HCT116 (cell line): Measurements from ENCODE around the gene ACTN1. TPM values are rescaled to one million over a fixed set of nuclear protein-coding genes. Genes with fewer than 3 reads are reported as not detected.

ENCODE experiments used
- ATAC-seq: fragments of 200-7000 bp; cut with Tn5 transposase; 2 replicates; pipeline ENCODE4 v1.9.1; 2020; ENCODE audit warnings: mild to moderate bottlenecking, moderate library complexity
- BruUV-seq: library from RNA; stranded (reverse); fragments of 400-500 nt; replicated peaks from 2 replicates; lab custom pipeline; 2021; lab: Mats Ljungman, UMichigan
- CTCF ChIA-PET: fragments of 300-600 bp; sonication (Branson Sonifier 250); formaldehyde crosslinking; loops from one replicate; lab custom pipeline; 2021; ENCODE audit warnings: antibody characterized with exemption; lab: Charles Lee
- POLR2A ChIA-PET: fragments of 300-600, 350-600 bp; sonication (Branson Sonifier 250); formaldehyde crosslinking; loops from one replicate; lab custom pipeline; 2021; ENCODE audit warnings: antibody characterized with exemption; lab: Charles Lee
- RAD21 ChIA-PET, 2 experiments: fragments of 300-600 bp; sonication (Branson Sonifier 250); formaldehyde crosslinking; loops; one replicate each; lab custom pipeline; 2023; ENCODE audit warnings: low total read pairs in 2 of 2; ENCODE audit not compliant: uncharacterized antibody in 2 of 2, unreplicated experiment in 2 of 2, low non-redundant PET in 1 of 2; lab: Charles Lee
- DNase-seq: peaks from one replicate; pipeline ENCODE4 v3.0.0-alpha.2; 2010; ENCODE audit warnings: low read depth, low spot score
- H2AFZ ChIP-seq: fragments of 200-600 bp; shearing (Covaris generic), sonication (generic); 2 replicates; pipeline ENCODE4 v1.6.1; 2017; ENCODE audit warnings: low read depth, mixed run types, mixed read lengths, antibody characterized with exemption, low read length; ENCODE audit not compliant: poor library complexity, severe bottlenecking
- H3K27ac ChIP-seq: 2 replicates; pipeline ENCODE4 v1.5.1; 2012; ENCODE audit warnings: low read depth, low read length
- H3K27me3 ChIP-seq: fragments of 200-600 bp; sonication (generic); 2 replicates; pipeline ENCODE4 v1.6.1; 2016; ENCODE audit warnings: mixed run types, low read length, mixed read lengths; ENCODE audit not compliant: insufficient read depth
- H3K36me3 ChIP-seq, 2 experiments: fragments of 200-500 bp in 1 of 2; fragments of 200-600 bp in 1 of 2; sonication (Bioruptor generic) in 1 of 2; sonication (generic) in 1 of 2; 2 replicates each; pipeline versions ENCODE4 v1.5.1 to v1.6.1; 2014 to 2016; ENCODE audit warnings: low read length in 2 of 2, inconsistent platforms in 1 of 2, mixed read lengths in 1 of 2, mixed run types in 1 of 2; ENCODE audit not compliant: insufficient read depth in 2 of 2, control insufficient read depth in 1 of 2
- H3K4me1 ChIP-seq, 2 experiments: fragments of 200-600 bp in 1 of 2; sonication (generic) in 1 of 2; 2 replicates each; pipeline versions ENCODE4 v1.5.1 to v1.6.1; 2012 to 2017; ENCODE audit warnings: low read length in 2 of 2, inconsistent platforms in 1 of 2, mild to moderate bottlenecking in 1 of 2, mixed read lengths in 1 of 2, mixed run types in 1 of 2, moderate library complexity in 1 of 2; ENCODE audit not compliant: insufficient read depth in 2 of 2, control insufficient read depth in 1 of 2
- H3K4me2 ChIP-seq: fragments of 200-600 bp; sonication (generic); 2 replicates; pipeline ENCODE4 v1.6.1; 2017; ENCODE audit warnings: mixed run types, low read length, mixed read lengths
- H3K4me3 ChIP-seq, 2 experiments: fragments of 200-600 bp in 1 of 2; sonication (generic) in 1 of 2; replicated peaks in 1 of 2; 2 replicates each; pipeline ENCODE4 v1.5.1; 2011 to 2016; ENCODE audit warnings: low read length in 2 of 2, control low read depth in 1 of 2, low read depth in 1 of 2, mild to moderate bottlenecking in 1 of 2, mixed read lengths in 1 of 2, mixed run types in 1 of 2
- H3K79me2 ChIP-seq: fragments of 200-600 bp; sonication (generic); 2 replicates; pipeline ENCODE4 v1.6.1; 2017; ENCODE audit warnings: mild to moderate bottlenecking, mixed run types, low read length, moderate library complexity, mixed read lengths; ENCODE audit not compliant: insufficient read depth
- H3K9ac ChIP-seq: fragments of 200-600 bp; sonication (generic); 2 replicates; pipeline ENCODE4 v1.6.1; 2016; ENCODE audit warnings: low read length, mixed read lengths
- H3K9me2 ChIP-seq: fragments of 200-600 bp; sonication (generic), shearing (Covaris generic); 2 replicates; pipeline ENCODE4 v1.6.1; 2017; ENCODE audit warnings: mixed run types, mild to moderate bottlenecking, moderate library complexity; ENCODE audit not compliant: insufficient read depth
- H3K9me3 ChIP-seq, 2 experiments: fragments of 200-500 bp in 1 of 2; fragments of 200-600 bp in 1 of 2; sonication (Bioruptor generic) in 1 of 2; sonication (generic) in 1 of 2; 2 replicates each; pipeline ENCODE4 v1.6.1; 2014 to 2017; ENCODE audit warnings: low read length in 2 of 2, mixed read lengths in 2 of 2, inconsistent platforms in 1 of 2, low read depth in 1 of 2, mild to moderate bottlenecking in 1 of 2, mixed run types in 1 of 2, moderate library complexity in 1 of 2; ENCODE audit not compliant: control insufficient read depth in 1 of 2, insufficient read depth in 1 of 2
- H4K20me1 ChIP-seq: fragments of 200-600 bp; sonication (generic), shearing (Covaris generic); 2 replicates; pipeline ENCODE4 v1.6.1; 2017; ENCODE audit warnings: mixed run types, mild to moderate bottlenecking, moderate library complexity; ENCODE audit not compliant: insufficient read depth
- ATF3 ChIP-seq: IDR thresholded peaks from 2 replicates; pipeline ENCODE4 v1.6.1; 2012
- CTCF ChIP-seq, 3 experiments: fragments of 200-600 bp in 1 of 3; sonication (generic) in 1 of 3; IDR thresholded peaks in 2 of 3; conservative IDR thresholded peaks in 1 of 3; 2 replicates each; pipeline ENCODE4 v1.5.1; 2012 to 2017; ENCODE audit warnings: low read depth in 2 of 3, low read length in 2 of 3, antibody characterized with exemption in 1 of 3, borderline replicate concordance in 1 of 3, control low read depth in 1 of 3, mild to moderate bottlenecking in 1 of 3, mixed read lengths in 1 of 3, mixed run types in 1 of 3, moderate library complexity in 1 of 3; ENCODE audit not compliant: insufficient read depth in 1 of 3
- EGR1 ChIP-seq: IDR thresholded peaks from 2 replicates; pipeline ENCODE4 v1.6.1; 2012; ENCODE audit warnings: low read depth
- ELF1 ChIP-seq: IDR thresholded peaks from 2 replicates; pipeline ENCODE4 v1.6.1; 2012; ENCODE audit warnings: low read depth, borderline replicate concordance
- EZH2 ChIP-seq: fragments of 200-600 bp; sonication (generic); IDR thresholded peaks from 2 replicates; pipeline ENCODE4 v1.6.1; 2017; ENCODE audit warnings: antibody characterized with exemption, mixed run types
- EZH2phosphoT487 ChIP-seq: fragments of 200-600 bp; IDR thresholded peaks from 2 replicates; pipeline ENCODE4 v1.6.1; 2018; ENCODE audit warnings: antibody characterized with exemption, borderline replicate concordance
- FOSL1 ChIP-seq: IDR thresholded peaks from 2 replicates; pipeline ENCODE4 v1.6.1; 2012; ENCODE audit warnings: low read depth
- JUND ChIP-seq: IDR thresholded peaks from 2 replicates; pipeline ENCODE4 v1.6.1; 2012
- MAX ChIP-seq: IDR thresholded peaks from 2 replicates; pipeline ENCODE4 v1.6.1; 2012
- POLR2A ChIP-seq: IDR thresholded peaks from 2 replicates; pipeline ENCODE4 v1.7.0; 2011; ENCODE audit warnings: borderline replicate concordance; ENCODE audit not compliant: insufficient read depth, insufficient read length; ENCODE audit errors: extremely low read depth
- POLR2AphosphoS5 ChIP-seq: IDR thresholded peaks from 2 replicates; pipeline ENCODE4 v1.6.1; 2011; ENCODE audit warnings: mild to moderate bottlenecking, low read depth, low read length, moderate library complexity
- RAD21 ChIP-seq: IDR thresholded peaks from 2 replicates; pipeline ENCODE4 v1.6.1; 2012; ENCODE audit warnings: low read depth, mild to moderate bottlenecking
- REST ChIP-seq: IDR thresholded peaks from 2 replicates; pipeline ENCODE4 v1.6.1; 2012; ENCODE audit warnings: low read depth
- SIN3A ChIP-seq: IDR thresholded peaks from 2 replicates; pipeline ENCODE4 v1.6.1; 2012; ENCODE audit warnings: low read depth
- SP1 ChIP-seq: IDR thresholded peaks from 2 replicates; pipeline ENCODE4 v1.6.1; 2012; ENCODE audit warnings: low read depth
- TCF7L2 ChIP-seq: IDR thresholded peaks from 2 replicates; pipeline ENCODE4 v1.7.0; 2011; ENCODE audit warnings: borderline replicate concordance, inconsistent platforms; ENCODE audit not compliant: insufficient read depth, insufficient read length; ENCODE audit errors: extremely low read depth
- YY1 ChIP-seq: IDR thresholded peaks from 2 replicates; pipeline ENCODE4 v1.6.1; 2011; ENCODE audit warnings: low read length, low read depth, moderate library complexity, mild to moderate bottlenecking; ENCODE audit not compliant: insufficient replicate concordance; ENCODE audit errors: extremely low read depth
- ZFX ChIP-seq: fragments of 450-650 bp; IDR thresholded peaks from 2 replicates; pipeline ENCODE4 v1.6.1; 2017
- ZNF274 ChIP-seq: fragments of 200-500 bp; sonication (Bioruptor generic); IDR thresholded peaks from 2 replicates; pipeline ENCODE4 v1.6.1; 2014; ENCODE audit warnings: mild to moderate bottlenecking, low read depth, low read length, inconsistent platforms
- intact Hi-C: fragments of 100-400 bp; cut with micrococcal nuclease; formaldehyde crosslinking; loops from 2 replicates; pipeline ENCODE4 v1.10.0; 2022
- total RNA-seq: library from RNA; stranded (reverse); gene quantifications from one replicate; pipeline ENCODE4 v1.2.1, GENCODE V29; 2021; ENCODE audit not compliant: unreplicated experiment

ACTN1 gene
- total RNA-seq, 1 experiment from 2014 or later: 123 TPM

GRCh38 chr14:68969278-68970033 is 9.6 kb downstream of the ACTN1 start (continued):
- TF ChIP-seq TCF7L2 (no peak), POLR2AphosphoS5 (no peak), SP1 (no peak), FOSL1 (no peak), ELF1 (no peak), EZH2phosphoT487 (no peak)
- TF ChIP-seq, all 23 proteins: peak for 0

- Histone ChIP-seq H3K9me3 (no peaks in the 10 kb centered on the region), H3K9ac (no peak overlapping the region), H3K4me3 (no peak overlapping the region), H3K4me2 (no peak overlapping the region), H3K27me3 (no peaks in the 10 kb centered on the region), H3K4me1 (peaks cover 27 to 33% of the 10 kb centered on the region in 2 experiments), H4K20me1 (0 out of 2 replicates have a peak, but pooled peaks cover 4% of the 10 kb centered on the region), H3K27ac (no peak overlapping the region), H3K79me2 (peaks cover 98% of the 10 kb centered on the region), H2AFZ (no peak overlapping the region), H3K36me3 (peaks cover 4 to 8% of the 10 kb centered on the region in 2 experiments; a peak in 2 of 4 replicates), H3K9me2 (no peaks in the 10 kb centered on the region)
- no peak for ATAC-seq
- CTCF ChIA-PET: no interaction called here
- no peak for DNase-seq
- POLR2A ChIA-PET: no interaction called here
- no TSS peak for BruUV-seq
- intact Hi-C loops: no loop called here
- RAD21 ChIA-PET: no interaction called here
- no peak for TF ChIP-seq JUND
- TF ChIP-seq TCF7L2: no peak
- no peak for TF ChIP-seq ZFX
- TF ChIP-seq RAD21: no peak
- no peak for TF ChIP-seq POLR2A
- TF ChIP-seq YY1: no peak
- no peak for TF ChIP-seq EGR1
- TF ChIP-seq EZH2: no peak
- no peak for TF ChIP-seq REST
- TF ChIP-seq CTCF (IDR thresholded peaks at IDR 0.05 in 2 of 3, conservative IDR thresholded peaks at IDR 0.05 in 1 of 3; ENCODE audit: borderline replicate concordance in 1 of 3, insufficient read depth in 1 of 3, low read depth in 2 of 3, low read length in 2 of 3): no peak
- no peak for TF ChIP-seq ATF3
- no peak for TF ChIP-seq FOSL1
- TF ChIP-seq MAX: no peak
- TF ChIP-seq ZNF274: no peak
- TF ChIP-seq SIN3A: no peak
- TF ChIP-seq ELF1: no peak
Observed at GRCh38 chr14:68968721-68969120, 10.4 kb downstream of the ACTN1 start.
